GM08714 (cell line): ENCODE results near the gene PDE1A.

Source experiments
- H3K4me3 ChIP-seq: fragments of 200-500 bp; sonication (Bioruptor generic); 2 replicates; pipeline ENCODE4 v1.5.1; 2014; ENCODE audit warnings: mild to moderate bottlenecking, low read length, inconsistent platforms
- ZNF274 ChIP-seq: IDR thresholded peaks from 2 replicates; pipeline ENCODE4 v1.6.1; 2012; ENCODE audit warnings: mild to moderate bottlenecking, low read depth, low read length

The PDE1A gene

DNA sequence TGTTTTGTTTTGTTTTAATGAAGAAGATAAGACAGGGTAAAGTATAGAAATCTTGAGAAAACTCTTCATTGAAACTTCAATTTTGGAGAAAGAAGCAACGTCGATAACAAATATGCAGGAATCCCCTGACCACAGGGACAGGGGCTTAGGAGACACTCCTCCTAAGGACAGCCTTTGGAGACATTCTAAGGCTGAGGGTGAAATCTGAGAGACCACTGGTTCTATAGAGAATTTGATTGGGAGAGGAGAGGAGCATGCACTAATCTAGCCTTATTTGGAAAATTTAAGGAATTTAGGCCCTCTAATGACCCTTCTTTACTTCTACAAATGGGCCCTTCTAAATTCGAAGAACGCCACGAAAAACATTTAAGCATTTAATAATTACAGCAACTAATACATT, 233.5 kb downstream of the PDE1A start:
- no peak for TF ChIP-seq ZNF274
- H3K4me3 ChIP-seq = no peak overlapping the region

DNA sequence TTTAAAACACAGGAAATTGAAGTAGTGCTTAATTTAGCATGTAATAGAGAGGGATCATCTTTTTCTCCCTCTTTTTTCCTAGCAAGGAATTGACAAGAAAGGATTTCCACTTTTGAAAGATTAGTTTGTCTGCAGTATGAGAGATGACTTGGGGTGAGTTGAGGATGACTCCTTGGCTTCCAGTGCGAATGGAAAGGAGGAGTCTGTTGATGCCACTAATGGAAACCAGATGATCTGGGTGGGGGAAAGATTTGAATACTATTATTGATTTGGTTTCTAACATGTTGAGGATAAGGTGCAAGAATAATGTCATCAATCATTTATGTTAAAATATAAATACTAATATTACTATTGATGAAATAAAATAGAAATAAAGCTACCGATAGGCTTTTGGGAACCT, 235.8 kb downstream of the PDE1A start:
- no peak overlapping the region for H3K4me3 ChIP-seq
- no peak for TF ChIP-seq ZNF274

DNA sequence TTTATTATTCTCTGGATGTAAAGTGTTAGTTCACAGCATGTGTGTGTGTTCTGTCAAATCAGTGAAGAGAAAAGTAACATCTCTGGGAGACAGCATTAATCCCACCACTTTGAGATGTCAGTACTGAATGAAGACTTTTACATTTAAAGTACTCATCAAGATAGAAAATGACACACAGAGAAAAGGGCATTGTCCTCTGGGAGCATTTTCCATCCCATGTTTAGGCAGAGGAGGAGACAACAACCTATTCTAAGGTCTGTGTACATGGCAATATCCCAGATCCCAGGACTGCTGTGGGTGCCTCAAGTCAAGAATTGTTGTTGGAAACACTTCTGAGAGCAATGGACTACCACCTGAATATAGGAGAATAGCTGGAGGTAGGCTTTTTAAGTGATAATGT, 239.7 kb downstream of the PDE1A start:
- no peak overlapping the region for H3K4me3 ChIP-seq
- TF ChIP-seq ZNF274 = no peak

- H3K4me3 ChIP-seq = no peak overlapping the region
- no peak for TF ChIP-seq ZNF274
Observed at GRCh38 chr2:182186132-182186735, 240.6 kb downstream of the PDE1A start.

GRCh38 chr2:182182436-182182835, 244.4 kb downstream of the PDE1A start:
- H3K4me3 ChIP-seq = no peak overlapping the region
- TF ChIP-seq ZNF274 = no peak

- no peak overlapping the region for H3K4me3 ChIP-seq
- no peak for TF ChIP-seq ZNF274
Observed at GRCh38 chr2:182181381-182181780, 245.5 kb downstream of the PDE1A start.

DNA sequence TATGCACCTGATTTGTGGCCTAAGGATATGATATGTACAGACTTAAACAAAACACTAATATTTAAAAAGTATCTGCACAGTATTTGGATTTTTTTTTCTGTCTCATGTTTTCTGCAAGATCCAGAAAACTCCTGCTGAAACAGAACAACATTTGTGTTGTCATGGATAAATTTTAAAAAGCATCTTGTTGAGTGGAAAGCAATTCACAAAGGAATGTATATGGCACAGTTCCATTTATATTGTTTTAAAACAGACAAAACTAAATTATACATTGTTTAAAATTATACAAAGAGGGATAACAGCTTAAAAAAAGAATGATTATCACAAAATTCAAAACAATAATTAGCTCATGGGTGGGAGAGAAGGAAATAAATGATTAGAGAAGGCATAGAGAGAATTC, 247.7 kb downstream of the PDE1A start:
- TF ChIP-seq ZNF274 = no peak
- H3K4me3 ChIP-seq = no peak overlapping the region

- no peak overlapping the region for H3K4me3 ChIP-seq
- no peak for TF ChIP-seq ZNF274
Observed at GRCh38 chr2:182173944-182174622, 252.8 kb downstream of the PDE1A start.

- no peak overlapping the region for H3K4me3 ChIP-seq
- TF ChIP-seq ZNF274 = no peak
Observed at GRCh38 chr2:182170341-182170740, 256.5 kb downstream of the PDE1A start.

GRCh38 chr2:182167882-182168281, 259.0 kb downstream of the PDE1A start:
- H3K4me3 ChIP-seq = no peak overlapping the region
- no peak for TF ChIP-seq ZNF274

- no peak for TF ChIP-seq ZNF274
- no peak overlapping the region for H3K4me3 ChIP-seq
Observed at GRCh38 chr2:182166841-182167240, 260.0 kb downstream of the PDE1A start.

GRCh38 chr2:182166406-182166805, 260.4 kb downstream of the PDE1A start:
- TF ChIP-seq ZNF274 = no peak
- no peak overlapping the region for H3K4me3 ChIP-seq

DNA sequence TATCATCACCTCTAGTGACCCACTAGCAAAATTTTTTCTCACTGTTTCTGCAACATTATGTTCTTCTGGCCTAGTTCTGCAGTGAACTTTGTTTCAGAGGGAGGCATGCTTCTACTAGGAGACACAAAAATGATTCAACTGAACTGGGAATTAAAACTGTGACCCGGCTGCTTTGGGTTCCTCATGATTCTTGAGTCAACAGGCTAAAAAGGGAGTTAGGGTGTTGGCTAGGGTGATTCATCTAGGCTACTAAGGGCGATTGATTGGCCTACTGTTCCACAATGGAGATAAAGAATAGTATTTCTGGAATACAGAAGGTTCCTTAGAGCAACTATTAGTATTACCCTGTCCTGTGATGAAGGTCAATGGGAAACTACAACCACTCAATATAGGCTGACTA, 261.6 kb downstream of the PDE1A start:
- H3K4me3 ChIP-seq = no peak overlapping the region
- TF ChIP-seq ZNF274 = no peak

DNA sequence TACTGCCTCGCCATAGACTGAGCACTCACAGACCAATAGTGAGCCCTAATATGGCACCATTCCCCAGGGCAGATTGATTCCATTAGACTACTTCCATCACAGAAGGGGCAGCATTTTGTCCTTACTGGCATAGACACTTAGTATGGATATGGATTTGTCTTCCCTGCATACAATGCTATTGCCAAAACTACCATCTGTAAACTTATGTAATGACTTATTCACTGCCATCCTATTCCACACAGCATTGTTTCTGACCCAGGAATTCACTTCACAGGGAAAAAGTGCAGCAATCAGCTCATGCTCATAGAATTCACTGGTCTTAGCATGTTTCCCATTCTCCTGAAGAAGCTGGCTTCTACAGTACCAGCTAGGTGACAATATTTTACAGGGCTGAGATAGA, 262.1 kb downstream of the PDE1A start:
- no peak for TF ChIP-seq ZNF274
- H3K4me3 ChIP-seq = no peak overlapping the region

DNA sequence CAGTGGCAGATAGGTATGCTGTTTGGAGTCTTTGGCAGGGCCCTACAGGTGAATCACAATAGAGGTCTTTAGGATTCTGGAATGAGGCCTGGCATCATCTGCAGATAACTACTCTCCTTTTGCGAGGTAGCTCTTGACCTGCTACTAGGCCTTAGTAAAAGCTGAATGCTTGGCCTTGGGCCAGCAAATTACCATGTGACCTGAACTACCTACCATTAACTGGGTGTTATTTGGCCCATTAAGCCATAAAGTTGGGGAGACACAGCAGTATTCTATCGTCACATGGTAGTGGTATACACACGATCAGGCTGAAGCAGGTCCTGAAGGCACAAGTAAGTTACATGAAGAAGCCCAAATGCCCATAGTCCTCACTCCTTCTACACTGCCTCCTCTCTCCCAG, 263.0 kb downstream of the PDE1A start:
- H3K4me3 ChIP-seq = no peak overlapping the region
- no peak for TF ChIP-seq ZNF274

- no peak for TF ChIP-seq ZNF274
- no peak overlapping the region for H3K4me3 ChIP-seq
Observed at GRCh38 chr2:182148344-182148743, 278.5 kb downstream of the PDE1A start.
